ENCODE data around the gene KANK3. TPM values are rescaled to one million over a fixed set of nuclear protein-coding genes. Genes with fewer than 3 reads are reported as not detected.

The KANK3 gene
- polyA plus RNA-seq, 2 of the 4 experiments (the other 2 are of a cell fraction): 1.0 to 1.5 TPM

- CTCF ChIA-PET: no interaction called here
These were observed 13.1 kb downstream of the KANK3 start for GRCh38 chr19:8329996-8330395.

GRCh38 chr19:8325454-8325853, 17.6 kb downstream of the KANK3 start:
- ATAC-seq: no peak
- POLR2A ChIA-PET: no interaction called here

More at GRCh38 chr19:8329996-8330395, 13.1 kb downstream of the KANK3 start:
- 44% methylated on average over 3 of the region's 3 CpGs for WGBS (ENCODE audit: missing lambda C conversion rate)
- no peak overlapping the region for H3K4me3 ChIP-seq
- no peak for FAIRE-seq
- POLR2A ChIA-PET: no interaction called here
- peaks cover 7% of the 10 kb centered on the region; the same call in 2 of the 3 replicates for H3K4me1 ChIP-seq
- TF ChIP-seq ZSCAN20 (CRISPR knock-in tag; IDR thresholded peaks at IDR 0.05) (no peak), NPAS2 (CRISPR knock-in tag; IDR thresholded peaks at IDR 0.05; ENCODE audit: borderline replicate concordance) (no peak), RNF2 (IDR thresholded peaks at IDR 0.05; ENCODE audit: borderline replicate concordance, low read depth) (no peak), KDM1A (IDR thresholded peaks at IDR 0.05; ENCODE audit: low read depth) (no peak), CBX8 (IDR thresholded peaks at IDR 0.05) (no peak), GATA3 (IDR thresholded peaks at IDR 0.05; ENCODE audit: borderline replicate concordance) (no peak), EHF (CRISPR knock-in tag; IDR thresholded peaks at IDR 0.05) (no peak), CHD4 (IDR thresholded peaks at IDR 0.05; ENCODE audit: borderline replicate concordance) (no peak), HMGXB4 (CRISPR knock-in tag; IDR thresholded peaks at IDR 0.05; ENCODE audit: borderline replicate concordance) (no peak), SREBF2 (IDR thresholded peaks at IDR 0.05) (no peak), KDM5A (IDR thresholded peaks at IDR 0.05) (no peak), JUNB (IDR thresholded peaks at IDR 0.05) (no peak), HES2 (IDR thresholded peaks at IDR 0.05) (no peak), ZC3H11A (IDR thresholded peaks at IDR 0.05) (no peak), PHF8 (IDR thresholded peaks at IDR 0.05; ENCODE audit: borderline replicate concordance, low read depth) (no peak), MAZ (IDR thresholded peaks at IDR 0.05; ENCODE audit: borderline replicate concordance, low read depth, low read length) (no peak)
- TF ChIP-seq, protein P1, sequence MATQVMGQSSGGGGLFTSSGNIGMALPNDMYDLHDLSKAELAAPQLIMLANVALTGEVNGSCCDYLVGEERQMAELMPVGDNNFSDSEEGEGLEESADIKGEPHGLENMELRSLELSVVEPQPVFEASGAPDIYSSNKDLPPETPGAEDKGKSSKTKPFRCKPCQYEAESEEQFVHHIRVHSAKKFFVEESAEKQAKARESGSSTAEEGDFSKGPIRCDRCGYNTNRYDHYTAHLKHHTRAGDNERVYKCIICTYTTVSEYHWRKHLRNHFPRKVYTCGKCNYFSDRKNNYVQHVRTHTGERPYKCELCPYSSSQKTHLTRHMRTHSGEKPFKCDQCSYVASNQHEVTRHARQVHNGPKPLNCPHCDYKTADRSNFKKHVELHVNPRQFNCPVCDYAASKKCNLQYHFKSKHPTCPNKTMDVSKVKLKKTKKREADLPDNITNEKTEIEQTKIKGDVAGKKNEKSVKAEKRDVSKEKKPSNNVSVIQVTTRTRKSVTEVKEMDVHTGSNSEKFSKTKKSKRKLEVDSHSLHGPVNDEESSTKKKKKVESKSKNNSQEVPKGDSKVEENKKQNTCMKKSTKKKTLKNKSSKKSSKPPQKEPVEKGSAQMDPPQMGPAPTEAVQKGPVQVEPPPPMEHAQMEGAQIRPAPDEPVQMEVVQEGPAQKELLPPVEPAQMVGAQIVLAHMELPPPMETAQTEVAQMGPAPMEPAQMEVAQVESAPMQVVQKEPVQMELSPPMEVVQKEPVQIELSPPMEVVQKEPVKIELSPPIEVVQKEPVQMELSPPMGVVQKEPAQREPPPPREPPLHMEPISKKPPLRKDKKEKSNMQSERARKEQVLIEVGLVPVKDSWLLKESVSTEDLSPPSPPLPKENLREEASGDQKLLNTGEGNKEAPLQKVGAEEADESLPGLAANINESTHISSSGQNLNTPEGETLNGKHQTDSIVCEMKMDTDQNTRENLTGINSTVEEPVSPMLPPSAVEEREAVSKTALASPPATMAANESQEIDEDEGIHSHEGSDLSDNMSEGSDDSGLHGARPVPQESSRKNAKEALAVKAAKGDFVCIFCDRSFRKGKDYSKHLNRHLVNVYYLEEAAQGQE (IDR thresholded peaks at IDR 0.05): no peak
- TF ChIP-seq, protein P2, sequence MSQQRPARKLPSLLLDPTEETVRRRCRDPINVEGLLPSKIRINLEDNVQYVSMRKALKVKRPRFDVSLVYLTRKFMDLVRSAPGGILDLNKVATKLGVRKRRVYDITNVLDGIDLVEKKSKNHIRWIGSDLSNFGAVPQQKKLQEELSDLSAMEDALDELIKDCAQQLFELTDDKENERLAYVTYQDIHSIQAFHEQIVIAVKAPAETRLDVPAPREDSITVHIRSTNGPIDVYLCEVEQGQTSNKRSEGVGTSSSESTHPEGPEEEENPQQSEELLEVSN (IDR thresholded peaks at IDR 0.05; ENCODE audit: borderline replicate concordance, low read depth): no peak
- no peaks in the 10 kb centered on the region for H3K9me3 ChIP-seq
- H3K27ac ChIP-seq: no peak overlapping the region
- no peak for ATAC-seq
- no peak overlapping the region for H3K4me2 ChIP-seq
- no peak for DNase-seq (ENCODE audit: low read depth in 1 of 2, low spot score in 1 of 2)

More at GRCh38 chr19:8325454-8325853, 17.6 kb downstream of the KANK3 start:
- Histone ChIP-seq H3K9me3 (no peaks in the 10 kb centered on the region), H3K27ac (no peak overlapping the region), H3K4me1 (peaks cover 13% of the 10 kb centered on the region), H3K4me3 (no peak overlapping the region), H3K4me2 (no peak overlapping the region)
- DNase-seq (ENCODE audit: low read depth in 1 of 2, low spot score in 1 of 2) (no peak), FAIRE-seq (no peak)
- CTCF ChIA-PET: interaction anchor here (0.5 to 2.5 kb wide), 3 partner anchors 10 to 29 kb away, joined by 3 to 14 read pairs (median 9); no protein-coding TSS in a partner anchor
- TF ChIP-seq, protein P2 (IDR thresholded peaks at IDR 0.05; ENCODE audit: borderline replicate concordance, low read depth): no peak
- TF ChIP-seq FOXS1 (CRISPR knock-in tag; IDR thresholded peaks at IDR 0.05): no peak
- no peak for TF ChIP-seq RNF2 (IDR thresholded peaks at IDR 0.05; ENCODE audit: borderline replicate concordance, low read depth)
- TF ChIP-seq GATA3 (IDR thresholded peaks at IDR 0.05; ENCODE audit: borderline replicate concordance): no peak
- no peak for TF ChIP-seq CHD4 (IDR thresholded peaks at IDR 0.05; ENCODE audit: borderline replicate concordance)
- TF ChIP-seq, protein P3, sequence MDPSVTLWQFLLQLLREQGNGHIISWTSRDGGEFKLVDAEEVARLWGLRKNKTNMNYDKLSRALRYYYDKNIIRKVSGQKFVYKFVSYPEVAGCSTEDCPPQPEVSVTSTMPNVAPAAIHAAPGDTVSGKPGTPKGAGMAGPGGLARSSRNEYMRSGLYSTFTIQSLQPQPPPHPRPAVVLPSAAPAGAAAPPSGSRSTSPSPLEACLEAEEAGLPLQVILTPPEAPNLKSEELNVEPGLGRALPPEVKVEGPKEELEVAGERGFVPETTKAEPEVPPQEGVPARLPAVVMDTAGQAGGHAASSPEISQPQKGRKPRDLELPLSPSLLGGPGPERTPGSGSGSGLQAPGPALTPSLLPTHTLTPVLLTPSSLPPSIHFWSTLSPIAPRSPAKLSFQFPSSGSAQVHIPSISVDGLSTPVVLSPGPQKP (IDR thresholded peaks at IDR 0.05; ENCODE audit: low read depth, low read length): no peak
- 74% methylated on average over 3 of the region's 3 CpGs for WGBS (ENCODE audit: missing lambda C conversion rate)
